OCI-LY1 (cell line): ENCODE measurements around the gene KCNN4.
"Not testable (repeated sequence)": the region's sequence is repeated elsewhere in the genome, so short reads cannot be mapped to it uniquely, and the experiment has no call there.

Experiments
- H2AFZ ChIP-seq: fragments of 200-600 bp; sonication (generic), shearing (Covaris generic); 2 replicates; pipeline ENCODE4 v1.6.0; 2014; ENCODE audit warnings: antibody characterized with exemption, mild to moderate bottlenecking, low read length
- H3F3A ChIP-seq: fragments of 200-600 bp; sonication (generic), shearing (Covaris generic); 2 replicates; pipeline ENCODE4 v1.6.0; 2014; ENCODE audit warnings: mild to moderate bottlenecking, antibody characterized with exemption, low read length, moderate library complexity; ENCODE audit not compliant: insufficient read depth
- H3K27ac ChIP-seq: fragments of 200-600 bp; sonication (generic); 2 replicates; pipeline ENCODE4 v1.5.1; 2014; ENCODE audit warnings: low read length, mixed run types, mild to moderate bottlenecking, low read depth; ENCODE audit not compliant: poor library complexity, severe bottlenecking
- H3K27me3 ChIP-seq: fragments of 200-600 bp; sonication (generic); 2 replicates; pipeline ENCODE4 v1.6.0; 2014; ENCODE audit warnings: antibody characterized with exemption, mild to moderate bottlenecking, low read length, moderate library complexity; ENCODE audit not compliant: insufficient read depth
- H3K36me3 ChIP-seq: fragments of 200-600 bp; sonication (generic); 2 replicates; pipeline ENCODE4 v1.6.1; 2014; ENCODE audit warnings: mild to moderate bottlenecking, antibody characterized with exemption, low read length, moderate library complexity, mixed read lengths; ENCODE audit not compliant: insufficient read depth
- H3K4me1 ChIP-seq: fragments of 200-600 bp; sonication (generic); 2 replicates; pipeline ENCODE4 v1.5.1; 2014; ENCODE audit warnings: mild to moderate bottlenecking, low read length, moderate library complexity; ENCODE audit not compliant: insufficient read depth, severe bottlenecking
- H3K4me2 ChIP-seq: fragments of 200-600 bp; sonication (generic), shearing (Covaris generic); 2 replicates; pipeline ENCODE4 v1.6.1; 2014; ENCODE audit warnings: low read length
- H3K4me3 ChIP-seq: fragments of 200-600 bp; sonication (generic); 2 replicates; pipeline ENCODE4 v1.5.1; 2014; ENCODE audit warnings: low read length, low read depth, mild to moderate bottlenecking, mixed read lengths; ENCODE audit not compliant: poor library complexity, severe bottlenecking
- H3K79me2 ChIP-seq: fragments of 200-600 bp; shearing (Covaris generic); 2 replicates; pipeline ENCODE4 v1.6.1; 2016; ENCODE audit warnings: mixed run types, low read length, mixed read lengths; ENCODE audit not compliant: insufficient read depth
- H3K9ac ChIP-seq: fragments of 200-600 bp; sonication (generic), shearing (Covaris generic); 2 replicates; pipeline ENCODE4 v1.6.1; 2014; ENCODE audit warnings: mild to moderate bottlenecking, low read length, mixed read lengths
- H3K9me2 ChIP-seq: fragments of 200-600 bp; sonication (generic), shearing (Covaris generic); 2 replicates; pipeline ENCODE4 v1.6.1; 2014; ENCODE audit warnings: low read depth, mild to moderate bottlenecking, low read length, mixed read lengths
- H3K9me3 ChIP-seq: fragments of 200-600 bp; shearing (Covaris generic); 2 replicates; pipeline ENCODE4 v1.6.1; 2014; ENCODE audit warnings: low read length, mixed read lengths
- H4K20me1 ChIP-seq: fragments of 200-600 bp; sonication (generic), shearing (Covaris generic); 2 replicates; pipeline ENCODE4 v1.6.0; 2016; ENCODE audit warnings: mild to moderate bottlenecking, low read length; ENCODE audit not compliant: insufficient read depth
- EZH2 ChIP-seq: fragments of 200-600 bp; sonication (generic), shearing (Covaris generic); IDR thresholded peaks from 2 replicates; pipeline ENCODE4 v1.8.0; 2017; ENCODE audit warnings: borderline replicate concordance, mixed run types, mild to moderate bottlenecking, antibody characterized with exemption, low read length, moderate library complexity, mixed read lengths
- TF ChIP-seq, protein P1 (sequence below): fragments of 200-600 bp; sonication (generic), shearing (Covaris generic); IDR thresholded peaks from 2 replicates; pipeline ENCODE4 v1.5.1; 2017; ENCODE audit warnings: mild to moderate bottlenecking, antibody characterized with exemption, low read length, moderate library complexity, mixed read lengths

KCNN4 gene

DNA sequence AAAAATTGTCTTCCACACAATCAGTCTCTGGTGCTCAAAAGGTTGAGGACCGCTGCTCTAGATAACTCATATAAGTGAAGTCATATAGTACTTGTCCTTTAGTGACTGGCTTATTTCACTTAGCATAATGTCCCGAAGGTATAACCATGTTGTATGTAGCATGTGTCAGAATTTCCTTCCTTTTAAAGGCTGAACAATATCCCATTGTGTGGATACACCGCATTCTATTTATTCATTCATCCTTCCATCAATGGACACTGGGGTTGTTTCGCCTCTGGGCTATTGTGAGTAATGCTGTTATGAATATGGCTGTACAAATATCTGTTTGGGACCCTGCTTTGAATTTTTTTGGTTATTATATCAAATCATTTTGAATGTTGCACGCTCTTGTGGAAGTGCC lies 26.1 kb upstream of the KCNN4 start:
- TF ChIP-seq EZH2, result no peak
- TF ChIP-seq, protein P1, sequence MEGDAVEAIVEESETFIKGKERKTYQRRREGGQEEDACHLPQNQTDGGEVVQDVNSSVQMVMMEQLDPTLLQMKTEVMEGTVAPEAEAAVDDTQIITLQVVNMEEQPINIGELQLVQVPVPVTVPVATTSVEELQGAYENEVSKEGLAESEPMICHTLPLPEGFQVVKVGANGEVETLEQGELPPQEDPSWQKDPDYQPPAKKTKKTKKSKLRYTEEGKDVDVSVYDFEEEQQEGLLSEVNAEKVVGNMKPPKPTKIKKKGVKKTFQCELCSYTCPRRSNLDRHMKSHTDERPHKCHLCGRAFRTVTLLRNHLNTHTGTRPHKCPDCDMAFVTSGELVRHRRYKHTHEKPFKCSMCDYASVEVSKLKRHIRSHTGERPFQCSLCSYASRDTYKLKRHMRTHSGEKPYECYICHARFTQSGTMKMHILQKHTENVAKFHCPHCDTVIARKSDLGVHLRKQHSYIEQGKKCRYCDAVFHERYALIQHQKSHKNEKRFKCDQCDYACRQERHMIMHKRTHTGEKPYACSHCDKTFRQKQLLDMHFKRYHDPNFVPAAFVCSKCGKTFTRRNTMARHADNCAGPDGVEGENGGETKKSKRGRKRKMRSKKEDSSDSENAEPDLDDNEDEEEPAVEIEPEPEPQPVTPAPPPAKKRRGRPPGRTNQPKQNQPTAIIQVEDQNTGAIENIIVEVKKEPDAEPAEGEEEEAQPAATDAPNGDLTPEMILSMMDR, result no peak
- no peak overlapping the region for H3K9ac ChIP-seq
- H3K27me3 ChIP-seq, result no peaks in the 10 kb centered on the region
- no peak overlapping the region for H3K27ac ChIP-seq
- H3K4me2 ChIP-seq, result no peak overlapping the region
- no peaks in the 10 kb centered on the region for H3K9me3 ChIP-seq
- no peak overlapping the region for H3K4me3 ChIP-seq
- no peak overlapping the region for H2AFZ ChIP-seq
- H3K79me2 ChIP-seq, result no peaks in the 10 kb centered on the region
- H3K9me2 ChIP-seq, result no peaks in the 10 kb centered on the region
- no peaks in the 10 kb centered on the region for H3K36me3 ChIP-seq
- no peaks in the 10 kb centered on the region for H3F3A ChIP-seq
- H3K4me1 ChIP-seq, result no peaks in the 10 kb centered on the region
- H4K20me1 ChIP-seq, result no peaks in the 10 kb centered on the region

DNA sequence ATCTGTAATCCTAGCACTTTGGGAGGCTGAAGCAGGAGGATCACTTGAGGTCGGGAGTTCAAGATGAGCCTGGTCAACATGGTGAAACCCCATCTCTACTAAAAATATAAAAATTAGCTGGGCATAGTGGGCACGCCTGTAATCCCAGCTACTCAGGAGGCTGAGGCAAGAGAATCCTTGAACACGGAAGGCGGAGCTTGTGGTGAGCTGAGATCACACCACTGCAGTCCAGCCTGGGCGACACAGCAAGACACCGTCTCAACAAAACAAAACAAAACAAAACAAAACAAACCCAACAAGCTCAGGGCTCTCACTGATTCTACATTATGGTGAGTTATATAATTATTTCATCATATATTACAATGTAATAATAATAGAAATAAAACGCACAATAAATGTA lies 25.6 kb upstream of the KCNN4 start:
- H3K4me2 ChIP-seq, H3K4me1 ChIP-seq, H2AFZ ChIP-seq, H3K4me3 ChIP-seq, H3K27me3 ChIP-seq, H3K9me2 ChIP-seq, H3K36me3 ChIP-seq, H4K20me1 ChIP-seq, H3K9ac ChIP-seq, H3K9me3 ChIP-seq, H3K27ac ChIP-seq, H3K79me2 ChIP-seq, H3F3A ChIP-seq: not testable (repeated sequence)

DNA sequence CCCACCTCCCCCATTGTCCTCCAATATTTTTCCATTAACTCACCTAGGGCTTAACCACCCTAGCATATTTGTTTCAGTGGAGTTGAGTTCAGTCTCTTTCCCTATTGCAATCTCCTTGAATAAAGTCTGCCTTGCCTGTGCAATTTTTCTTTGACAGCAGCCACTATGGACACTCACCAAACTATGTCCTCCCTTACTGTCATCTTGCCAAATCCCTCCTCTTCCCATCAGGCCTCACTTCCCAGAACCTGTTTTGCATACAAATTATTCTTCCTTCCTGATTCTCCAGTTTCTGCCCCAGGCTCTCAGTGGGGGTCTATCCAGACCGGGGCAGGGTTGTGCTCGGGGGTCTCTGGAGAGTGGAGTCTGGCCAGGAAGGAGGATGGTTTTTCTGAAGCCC lies 23.7 kb upstream of the KCNN4 start:
- Histone ChIP-seq H3K36me3 (no peaks in the 10 kb centered on the region), H3K9ac (no peak overlapping the region), H3K9me3 (no peaks in the 10 kb centered on the region), H3F3A (no peaks in the 10 kb centered on the region), H3K9me2 (no peaks in the 10 kb centered on the region), H3K4me1 (no peaks in the 10 kb centered on the region), H2AFZ (no peak overlapping the region), H3K4me2 (no peak overlapping the region), H3K4me3 (no peak overlapping the region), H4K20me1 (no peaks in the 10 kb centered on the region), H3K79me2 (no peaks in the 10 kb centered on the region), H3K27ac (no peak overlapping the region), H3K27me3 (no peaks in the 10 kb centered on the region)
- TF ChIP-seq EZH2, result no peak
- TF ChIP-seq, protein P1, result no peak

DNA sequence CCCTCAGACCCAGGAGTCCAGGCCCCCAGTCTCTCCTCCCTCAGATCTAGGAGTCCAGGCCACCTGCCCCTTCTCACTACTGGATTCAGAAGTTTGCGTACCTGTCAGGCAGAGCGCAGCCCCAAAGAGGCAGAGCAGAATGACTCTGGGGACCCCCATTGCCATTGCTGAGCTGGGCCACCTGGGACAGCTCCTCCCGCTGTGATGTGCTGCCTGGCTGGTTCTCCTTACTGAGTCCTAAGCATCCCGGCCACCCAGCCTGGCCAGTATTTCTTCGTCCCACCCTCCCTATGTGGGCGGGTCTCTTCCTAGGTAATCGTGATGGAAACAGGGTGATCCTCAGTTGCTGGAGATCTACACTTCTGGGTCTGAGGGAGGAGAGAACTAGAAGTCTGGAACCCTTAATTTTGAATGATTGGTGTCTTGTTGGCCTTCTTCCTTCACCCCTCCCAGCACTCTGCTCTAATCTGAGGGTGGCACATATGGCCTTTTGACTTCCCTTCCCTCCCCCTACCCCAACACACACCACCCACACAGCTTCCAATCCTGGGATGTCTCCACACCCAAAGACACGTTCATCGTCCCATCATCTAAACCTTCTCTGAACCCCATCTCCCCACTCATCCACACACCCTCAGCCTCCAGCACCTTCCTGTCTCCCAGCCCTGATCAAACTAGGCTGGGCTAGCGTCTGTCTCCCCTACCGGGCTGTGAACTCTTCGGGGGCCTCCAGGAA lies 21.6 kb upstream of the KCNN4 start, which contains the start of gene LYPD5:
TSS of gene LYPD5 (minus strand) at position 232 of the 736 bp plus-strand sequence. CDS start at position 165, 67 bp downstream.
- no peaks in the 10 kb centered on the region for H3K9me3 ChIP-seq
- no peaks in the 10 kb centered on the region for H3K27me3 ChIP-seq
- no peak within 1 kb of the TSS for H3K4me2 ChIP-seq
- H3F3A ChIP-seq, result no peaks in the 10 kb centered on the region
- no peaks in the 10 kb centered on the region for H3K36me3 ChIP-seq
- H3K4me3 ChIP-seq, result no peak within 1 kb of the TSS
- H3K4me1 ChIP-seq, result no peaks in the 10 kb centered on the region
- H4K20me1 ChIP-seq, result no peaks in the 10 kb centered on the region
- no peak within 1 kb of the TSS for H3K9ac ChIP-seq
- H3K9me2 ChIP-seq, result no peaks in the 10 kb centered on the region
- no peak within 1 kb of the TSS for H2AFZ ChIP-seq
- H3K27ac ChIP-seq, result no peak within 1 kb of the TSS
- no peaks in the 10 kb centered on the region for H3K79me2 ChIP-seq
- TF ChIP-seq, protein P1, result no peak
- no peak for TF ChIP-seq EZH2
